Myocyte (in vitro differentiated cells): ENCODE results near the gene ZNF813. TPM values are rescaled to one million over a fixed set of nuclear protein-coding genes. Genes with fewer than 3 reads are reported as not detected.
"Not testable (repeated sequence)": the region's sequence is repeated elsewhere in the genome, so short reads cannot be mapped to it uniquely, and the experiment has no call there.

Experiments
- DNase-seq: peaks from one replicate; pipeline ENCODE4 v3.0.0-alpha.2; 2012; ENCODE audit warnings: low read depth
- total RNA-seq: library from RNA; depleted of rRNA; stranded (reverse); fragments of >200 nt; gene quantifications from 2 replicates; pipeline ENCODE4 v1.2.3, GENCODE V29; 2014

Gene ZNF813
- total RNA-seq, 1 donor from 2014 or later = 4.6 TPM

DNA sequence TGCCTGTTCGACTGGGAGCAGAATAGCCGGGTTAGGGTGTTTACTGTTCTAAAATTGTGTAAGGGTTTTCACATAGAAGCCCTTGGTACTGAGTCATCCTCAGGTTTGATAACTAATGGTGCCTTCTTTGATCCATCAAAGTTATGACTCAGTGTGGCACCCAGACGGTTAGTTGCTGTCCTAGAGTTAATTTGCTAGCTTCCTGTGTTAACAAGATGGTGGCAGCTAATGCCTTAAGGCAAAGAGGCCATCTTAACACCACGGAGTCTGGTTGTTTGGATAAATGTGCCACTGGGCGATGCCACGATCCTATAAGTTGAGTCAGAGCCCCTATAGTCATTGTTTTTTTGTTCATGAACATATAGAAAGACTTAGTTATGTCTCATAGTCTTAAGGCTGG lies 7.9 kb downstream of the ZNF813 start:
- not testable (repeated sequence) for DNase-seq

DNA sequence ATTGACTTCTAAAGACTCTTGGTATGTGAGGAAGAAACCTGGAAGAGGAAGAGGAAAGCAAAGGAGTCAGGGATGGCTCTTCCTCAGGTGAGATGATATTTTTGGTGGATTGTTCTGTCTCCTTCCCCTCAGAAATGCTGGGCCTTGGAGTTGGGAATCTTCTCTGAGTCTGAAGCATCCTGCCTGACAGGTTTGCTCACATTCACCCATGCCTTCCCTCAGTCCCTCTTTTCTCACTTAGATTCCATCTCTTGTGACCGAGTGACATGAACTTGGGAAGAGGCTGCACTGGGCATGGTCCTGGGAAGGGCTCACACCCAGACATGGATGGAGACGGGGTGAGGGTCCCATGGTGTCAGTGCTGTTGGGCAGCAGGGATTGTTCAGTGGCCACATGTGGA lies 16.2 kb downstream of the ZNF813 start:
- DNase-seq = not testable (repeated sequence)

DNA sequence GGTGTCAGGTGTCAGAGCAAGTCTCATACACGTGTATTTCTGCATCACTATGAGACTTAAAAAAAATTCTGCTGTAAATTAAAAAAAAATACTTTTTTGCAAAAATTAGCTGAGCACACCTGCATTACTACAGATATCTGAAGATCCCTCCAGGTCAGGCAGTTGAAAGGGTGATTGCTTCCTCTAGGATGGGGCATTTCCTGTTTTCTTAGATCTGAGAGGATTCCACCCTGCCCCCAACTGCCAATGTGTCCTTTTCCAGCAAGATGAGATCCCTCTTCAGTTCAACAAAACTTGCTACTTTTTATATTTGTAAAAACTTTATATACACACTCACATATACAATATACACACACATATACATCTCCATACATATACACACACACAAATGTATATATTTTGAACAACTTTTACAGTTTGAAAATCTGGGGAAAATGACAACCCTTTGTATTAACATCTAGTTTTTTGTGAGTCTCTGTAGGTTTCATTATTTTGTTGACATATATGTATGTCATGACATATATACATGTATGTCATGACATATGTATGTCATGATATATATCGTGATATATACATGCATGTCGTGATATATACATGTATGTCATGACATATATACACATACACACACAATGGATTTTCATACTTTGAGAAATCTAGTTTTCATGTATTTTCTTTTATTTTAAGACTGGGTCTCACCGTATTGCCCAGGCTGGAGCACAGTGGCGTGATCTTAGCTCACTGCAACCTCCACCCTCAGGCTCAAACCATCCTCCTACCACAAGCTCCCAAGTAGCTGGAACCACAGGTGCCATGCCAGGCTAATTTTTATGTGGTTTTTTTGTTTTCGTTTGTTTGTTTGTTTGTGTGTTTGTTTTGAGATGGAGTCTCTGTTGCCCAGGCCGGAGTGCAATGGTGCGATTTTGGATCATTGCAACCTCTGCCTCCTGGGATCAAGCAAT lies 17.8 kb downstream of the ZNF813 start:
- no peak for DNase-seq

DNA sequence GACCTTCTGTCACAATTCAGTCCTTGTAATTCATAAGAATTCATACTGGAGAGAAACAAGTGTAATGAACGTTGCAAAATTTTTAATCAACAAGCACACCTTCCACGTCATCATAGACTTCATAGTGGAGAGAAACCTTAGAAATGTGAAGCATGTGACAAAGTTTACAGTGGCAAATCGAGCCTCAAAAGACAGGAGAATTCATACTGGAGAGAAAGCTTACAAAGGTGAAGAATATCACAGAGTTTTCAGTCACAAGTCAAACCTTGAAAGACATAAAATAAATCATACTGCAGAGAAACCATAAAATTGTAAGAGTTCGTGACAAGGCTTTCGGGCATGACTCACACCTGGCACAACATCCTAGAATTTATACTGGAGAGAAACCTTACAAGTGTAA lies 24.6 kb downstream of the ZNF813 start:
- DNase-seq = no peak

DNA sequence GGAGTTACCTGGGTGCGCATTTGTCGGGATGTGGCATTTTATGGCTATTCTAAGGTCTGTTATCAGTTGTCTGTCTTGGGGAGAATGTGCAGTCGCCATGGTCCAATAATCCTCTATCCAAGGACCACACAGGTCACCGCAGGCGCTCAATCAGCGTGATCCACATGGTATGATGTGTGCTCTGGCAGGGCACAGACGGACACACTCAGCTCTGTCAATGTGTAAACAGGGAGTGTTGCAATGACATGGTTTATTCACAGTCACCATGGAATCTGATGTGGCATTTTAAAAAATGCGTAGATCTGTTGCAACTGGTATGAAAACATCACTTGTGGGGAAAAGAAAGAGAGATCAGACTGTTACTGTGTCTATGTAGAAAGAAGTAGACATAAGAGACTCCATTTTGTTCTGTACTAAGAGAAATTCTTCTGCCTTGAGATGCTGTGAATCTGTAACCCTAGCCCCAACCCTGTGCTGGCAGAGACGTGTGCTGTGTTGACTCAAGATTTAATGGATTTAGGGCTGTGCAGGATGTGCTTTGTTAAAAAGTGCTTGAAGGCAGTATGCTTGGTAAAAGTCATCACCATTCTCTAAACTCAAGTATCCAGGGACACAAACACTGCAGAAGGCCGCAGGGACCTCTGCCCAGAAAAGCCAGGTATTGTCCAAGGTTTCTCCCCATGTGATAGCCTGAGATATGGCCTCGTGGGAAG lies 29.9 kb downstream of the ZNF813 start:
- DNase-seq = not testable (repeated sequence)

DNA sequence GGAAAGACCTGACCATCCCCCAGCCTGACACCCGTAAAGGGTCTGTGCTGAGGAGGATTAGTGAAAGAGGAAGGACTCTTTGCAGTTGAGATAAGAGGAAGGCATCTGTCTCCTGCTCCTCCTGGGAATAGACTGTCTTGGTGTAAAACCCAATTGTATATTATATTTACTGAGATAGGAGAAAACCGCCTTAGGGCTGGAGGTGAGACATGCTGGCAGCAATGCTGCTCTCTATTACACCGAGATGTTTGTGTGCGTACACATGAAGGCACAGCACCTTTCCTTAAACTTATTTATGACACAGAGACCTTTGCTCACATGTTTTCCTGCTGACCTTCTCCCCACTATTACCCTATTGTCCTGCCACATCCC lies 30.5 kb downstream of the ZNF813 start:
- DNase-seq = not testable (repeated sequence)

DNA sequence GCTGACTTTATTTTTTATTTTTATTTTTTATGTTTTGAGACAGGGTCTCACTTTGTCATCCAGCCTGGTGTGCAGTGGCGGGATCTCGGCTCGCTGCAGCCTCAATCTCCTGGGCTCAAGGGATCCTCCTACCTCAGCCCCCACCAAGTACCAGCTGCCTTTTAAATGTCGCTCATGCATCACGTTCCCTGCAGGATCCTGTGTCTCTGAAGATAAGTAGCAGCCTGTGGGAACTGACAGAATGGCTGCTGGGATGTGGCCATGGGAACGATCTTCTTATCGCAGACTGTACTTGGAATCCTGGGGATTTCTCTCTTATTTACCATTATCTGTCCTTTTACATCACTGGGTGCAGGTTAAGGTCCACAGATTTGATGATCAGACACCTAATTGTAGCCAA lies 35.6 kb downstream of the ZNF813 start:
- not testable (repeated sequence) for DNase-seq

DNA sequence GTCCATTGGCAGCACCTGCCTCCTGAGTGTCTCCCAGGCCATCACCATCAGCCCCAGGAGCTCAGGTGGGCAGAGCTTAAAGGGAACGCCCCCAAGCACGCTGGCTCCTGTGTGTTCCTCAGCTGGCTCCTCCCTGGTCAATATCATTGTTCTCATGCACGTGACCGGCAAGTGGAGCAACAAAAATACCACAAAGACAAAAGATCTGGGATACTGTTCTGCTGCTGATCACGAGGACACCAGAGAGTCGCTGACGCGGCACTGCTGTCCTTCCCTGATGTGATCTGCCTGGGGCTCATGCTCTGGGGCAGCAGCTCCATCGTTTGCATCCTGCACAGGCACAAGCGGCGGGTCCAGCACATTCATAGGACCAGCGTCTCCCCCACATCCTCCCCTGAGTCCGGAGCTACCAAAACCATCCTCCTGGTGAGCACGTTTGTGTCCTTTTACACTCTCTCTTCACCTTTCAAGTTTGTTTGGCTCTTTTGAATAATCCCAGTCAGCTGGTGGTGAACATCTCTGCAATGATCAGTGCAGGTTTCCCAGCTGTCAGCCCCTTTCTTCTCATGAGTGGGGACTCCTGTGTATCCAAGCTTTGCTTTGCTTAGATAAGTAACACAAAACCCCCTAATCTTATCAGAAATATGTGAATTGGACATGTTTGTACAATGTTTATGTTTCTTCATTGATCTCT lies 36.3 kb downstream of the ZNF813 start:
- not testable (repeated sequence) for DNase-seq

DNA sequence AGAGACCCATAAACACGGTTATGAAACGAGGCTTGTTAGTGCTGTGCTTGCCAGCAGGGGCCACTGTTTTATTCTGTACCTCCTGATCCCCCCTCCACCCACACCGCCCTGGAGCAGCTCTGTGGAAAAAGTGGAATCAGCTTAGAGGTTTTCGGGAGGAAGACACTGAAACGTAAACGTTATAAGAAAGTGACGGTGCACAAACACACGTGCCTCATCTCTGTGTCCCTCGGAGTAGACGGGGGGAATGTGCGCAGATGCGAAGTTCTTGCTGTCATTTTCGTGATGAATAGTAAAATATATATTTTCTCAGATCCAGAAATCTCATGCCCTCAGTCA lies 36.8 kb downstream of the ZNF813 start:
- DNase-seq = peak; percentile 29

DNA sequence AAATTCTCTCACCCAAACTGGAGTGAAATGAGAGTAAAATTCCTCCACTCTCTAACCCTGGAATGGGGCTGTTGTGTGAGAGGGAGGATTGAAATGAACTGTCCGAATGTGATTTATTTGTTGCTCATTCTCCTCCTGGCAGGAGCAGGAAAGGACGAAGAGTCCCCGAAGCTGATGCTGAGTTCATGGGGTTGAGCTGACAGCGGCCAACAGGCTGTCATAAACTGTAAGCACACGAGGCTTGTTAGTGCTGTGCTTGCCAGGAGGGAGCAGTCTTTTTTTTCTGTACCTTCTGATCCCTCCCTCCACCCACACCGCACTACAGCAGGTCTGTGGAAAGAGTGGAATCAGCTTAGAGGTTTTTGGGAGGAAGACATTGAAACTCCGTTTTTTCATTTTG lies 37.4 kb downstream of the ZNF813 start:
- DNase-seq = no peak

DNA sequence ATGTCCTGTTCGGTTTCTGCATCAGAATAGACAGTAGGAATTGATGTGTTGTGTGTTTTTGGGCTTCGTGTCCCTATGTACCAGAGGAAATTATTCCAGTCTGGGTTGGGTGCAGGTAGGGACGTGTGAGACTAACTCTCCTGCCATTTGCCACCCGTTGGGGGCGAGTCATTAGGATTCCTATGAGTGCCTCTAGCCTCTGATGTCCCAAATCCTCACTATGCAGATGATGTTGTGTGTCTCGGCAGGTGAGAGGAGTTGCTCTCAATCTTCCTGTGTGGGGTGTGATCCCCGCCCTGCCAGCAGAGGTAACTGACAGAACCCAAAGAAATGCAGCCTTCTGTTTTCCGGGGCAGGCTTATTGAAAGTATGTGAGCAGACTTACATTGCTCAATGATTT lies 39.2 kb downstream of the ZNF813 start:
- no peak for DNase-seq

DNA sequence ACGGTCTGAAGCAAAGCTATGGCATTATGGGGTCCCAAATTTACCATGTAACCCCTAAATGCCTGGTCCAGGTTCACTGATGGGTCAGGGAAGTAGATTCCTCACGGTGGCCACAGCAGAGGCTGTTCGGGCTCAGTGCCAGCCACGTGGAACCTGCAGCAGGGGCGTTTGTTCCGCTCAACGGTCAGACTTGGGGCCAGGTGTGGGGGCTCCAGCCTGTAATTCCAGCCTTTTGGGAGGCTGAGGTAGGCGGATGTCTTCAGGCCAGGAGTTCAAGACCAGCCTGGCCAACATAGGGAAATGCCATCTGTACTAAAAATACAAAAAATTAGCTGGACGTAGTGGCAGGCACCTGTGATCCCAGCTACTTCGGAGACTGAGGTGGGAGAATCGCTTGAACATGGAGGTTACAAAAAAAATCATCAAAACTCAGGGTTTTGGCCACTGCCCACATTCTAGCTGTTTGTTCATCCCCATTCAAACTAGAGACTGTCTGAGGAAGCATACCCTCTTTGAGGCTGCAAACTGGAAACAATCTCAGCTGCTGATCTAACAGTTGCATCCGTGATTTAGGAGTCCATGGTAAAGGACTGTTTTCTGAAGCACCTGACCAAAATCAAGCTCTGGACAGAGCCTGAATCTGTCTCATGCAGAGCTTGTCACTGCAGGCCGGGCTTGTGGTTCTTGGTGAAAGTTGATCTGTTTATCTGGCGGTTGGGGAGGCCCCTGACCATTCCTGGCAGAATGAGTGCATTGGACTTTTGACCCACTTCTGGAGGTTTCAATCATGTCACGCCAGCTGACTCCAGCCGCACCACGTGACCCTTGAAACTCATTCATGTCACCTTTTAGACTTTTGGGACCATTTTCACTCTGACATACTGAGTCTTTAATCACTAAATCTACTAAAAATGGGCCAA lies 40.2 kb downstream of the ZNF813 start:
- peak; percentile 82 for DNase-seq

DNA sequence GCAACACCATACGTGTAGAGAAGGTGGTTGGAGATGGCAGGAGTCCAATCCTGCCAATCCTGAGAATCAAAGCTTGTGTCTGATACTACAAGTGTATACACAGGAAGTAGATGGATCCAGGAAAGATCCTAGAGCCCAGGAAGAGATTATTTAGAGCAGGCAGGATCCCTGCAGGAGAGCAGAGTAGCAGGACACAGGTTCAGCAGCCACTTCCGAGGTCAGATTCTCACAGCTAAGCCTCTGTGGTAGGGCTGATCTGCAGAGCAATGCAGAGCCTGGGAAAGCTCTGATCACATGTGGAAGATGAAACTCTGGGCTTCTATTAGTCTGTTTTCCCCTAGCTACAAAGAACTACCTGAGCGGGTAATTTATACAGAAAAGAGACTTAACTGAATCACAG lies 41.9 kb downstream of the ZNF813 start:
- DNase-seq = no peak

DNA sequence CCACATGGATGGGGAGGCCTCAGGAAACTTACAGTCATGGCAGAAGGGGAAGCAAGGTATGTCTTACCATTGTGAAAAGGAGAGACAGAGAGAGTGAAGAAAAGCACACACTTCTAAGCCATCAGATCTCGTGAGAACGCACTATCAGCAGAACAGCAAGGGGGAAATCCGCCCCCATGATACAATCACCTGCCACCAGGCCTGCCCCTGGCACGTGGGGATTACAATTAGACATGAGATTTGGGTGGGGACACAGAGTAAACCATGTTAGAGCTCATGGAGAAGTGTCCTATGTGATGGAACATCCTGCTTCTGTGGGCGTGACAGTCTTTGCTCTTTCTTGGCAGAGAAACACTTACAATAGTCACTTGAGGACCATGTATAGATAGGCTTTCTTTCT lies 42.3 kb downstream of the ZNF813 start:
- DNase-seq = no peak

DNA sequence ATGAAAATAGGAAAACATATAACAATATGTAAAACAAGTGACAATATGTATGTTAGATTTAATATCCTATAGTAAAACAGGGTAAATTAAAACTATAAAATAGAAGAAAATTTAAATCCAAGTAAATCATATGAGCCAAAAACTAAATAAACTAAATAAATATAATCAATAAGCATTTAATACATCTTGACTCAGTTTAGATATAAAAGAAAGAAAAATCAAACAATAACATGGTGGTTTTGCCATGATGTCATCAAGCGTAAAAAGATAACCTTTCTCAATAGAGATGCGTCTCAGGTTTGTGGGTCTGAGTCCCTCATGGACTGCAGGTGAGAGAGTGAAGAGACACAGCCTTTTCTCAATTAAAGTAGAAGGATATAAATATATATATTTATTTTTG lies 43.8 kb downstream of the ZNF813 start:
- DNase-seq = no peak

DNA sequence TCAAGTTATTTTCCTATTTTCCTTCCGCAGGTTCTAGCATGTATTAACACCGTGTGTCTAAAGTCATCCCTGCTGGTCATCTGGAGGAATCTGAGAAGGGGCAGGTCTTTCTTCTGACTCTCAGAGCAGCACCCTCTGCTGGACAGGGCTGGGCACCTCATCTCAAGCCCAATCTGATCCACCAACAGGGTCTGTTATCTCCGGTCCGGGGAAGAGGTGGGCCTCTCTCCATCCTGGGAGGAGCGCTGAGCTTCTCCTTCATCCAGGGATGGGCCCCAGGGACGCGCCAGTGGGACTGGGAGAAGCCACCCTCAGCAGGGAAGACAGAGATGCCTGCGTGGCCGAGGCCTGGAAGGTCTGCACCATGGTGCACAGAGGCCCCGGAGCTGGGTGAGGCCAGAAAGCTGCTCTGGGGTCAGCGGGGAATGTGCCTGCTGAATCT lies 44.4 kb downstream of the ZNF813 start:
- DNase-seq = peak; percentile 63

DNA sequence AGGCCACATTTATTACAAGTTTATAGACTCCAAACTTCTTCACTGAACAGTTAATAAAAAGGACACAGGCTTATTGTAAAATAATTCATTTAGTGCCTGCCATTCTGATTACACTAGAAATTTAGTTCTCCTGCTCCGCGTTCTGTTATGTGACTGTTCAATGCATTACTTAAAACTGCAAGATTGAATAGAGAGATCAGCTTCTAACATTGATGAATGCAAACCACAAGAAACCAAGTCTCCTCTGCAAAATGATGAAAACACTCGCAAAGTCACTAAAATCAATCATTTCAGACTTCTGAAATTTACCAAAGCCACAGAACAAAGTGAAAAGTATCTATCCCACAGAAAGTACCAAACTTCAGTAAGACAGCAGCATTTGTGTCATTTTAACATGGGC lies 47.5 kb downstream of the ZNF813 start:
- DNase-seq = not testable (repeated sequence)

DNA sequence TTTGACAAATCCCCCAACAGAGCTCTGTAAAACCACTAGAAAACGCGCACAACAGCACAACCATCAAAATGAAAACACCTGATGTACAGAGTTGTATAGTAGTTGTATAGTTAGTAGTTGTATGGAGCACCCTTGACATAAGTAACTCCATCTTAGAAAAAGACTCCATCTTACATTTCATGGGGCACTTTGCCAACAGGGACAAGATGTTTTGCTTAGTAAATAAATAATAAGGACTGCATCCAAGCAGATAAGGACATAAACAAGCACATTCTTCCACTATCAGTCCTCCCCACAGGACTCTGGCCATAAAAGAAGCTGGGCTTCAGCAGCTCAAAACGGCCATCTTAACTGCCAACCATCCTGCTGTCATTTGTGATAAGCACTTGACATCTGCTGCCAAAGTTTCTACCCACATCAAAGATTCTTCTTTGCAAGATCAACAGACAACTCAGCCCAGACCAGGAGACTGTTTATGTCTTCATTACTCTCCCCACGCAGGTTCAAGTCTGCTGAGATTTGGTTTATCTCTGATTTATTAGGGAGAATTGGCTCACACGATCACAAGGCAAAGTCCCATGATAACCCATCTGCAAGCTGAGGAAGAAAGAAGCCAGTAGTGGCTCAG lies 49.7 kb downstream of the ZNF813 start:
- DNase-seq = no peak

DNA sequence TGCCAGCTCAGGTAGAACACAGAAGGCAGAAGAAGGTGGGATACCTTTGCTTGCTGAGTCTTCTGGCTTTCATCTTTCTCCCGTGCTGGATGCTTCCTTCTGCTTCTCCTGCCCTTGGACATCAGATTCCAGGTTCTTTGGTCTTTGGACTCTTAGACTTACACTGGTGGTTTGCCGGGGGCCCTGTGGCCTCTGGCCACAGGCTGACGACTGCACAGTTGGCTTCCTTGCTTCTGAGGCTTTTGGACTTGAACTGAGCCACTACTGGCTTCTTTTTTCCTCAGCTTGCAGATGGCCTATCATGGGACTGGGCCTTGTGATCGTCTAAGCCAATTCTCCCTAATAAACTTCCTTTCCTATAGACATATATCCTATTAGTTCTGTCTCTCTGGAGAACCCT lies 50.6 kb downstream of the ZNF813 start:
- no peak for DNase-seq

DNA sequence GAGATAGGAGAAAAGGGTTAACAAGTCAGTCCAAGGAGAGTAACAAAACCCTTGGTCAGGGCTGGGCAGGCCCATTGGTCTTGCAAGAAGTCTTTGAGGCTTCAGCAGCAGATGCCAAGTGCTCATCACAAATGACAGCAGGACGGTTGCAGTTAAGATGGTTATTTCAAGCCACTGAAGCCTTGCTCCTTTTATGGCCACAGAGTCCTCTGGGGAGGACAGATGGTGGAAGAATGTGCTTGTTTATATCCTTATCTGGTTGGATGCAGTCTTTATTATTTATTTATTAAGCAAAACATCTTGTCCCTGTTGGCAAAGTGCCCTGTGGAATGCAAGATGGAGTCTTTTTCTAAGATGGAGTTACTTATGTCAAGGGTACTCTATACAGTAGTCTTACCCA lies 51.2 kb downstream of the ZNF813 start:
- peak; percentile 75 for DNase-seq
